IMR-90 (cell line): ENCODE measurements around the gene MYL6. TPM values are rescaled to one million over a fixed set of nuclear protein-coding genes. Genes with fewer than 3 reads are reported as not detected.

ENCODE experiments used
- ATAC-seq: fragments of 200-7000 bp; cut with Tn5 transposase; 2 replicates; pipeline ENCODE4 v1.9.1; 2020; ENCODE audit warnings: low read depth, mild to moderate bottlenecking, moderate library complexity
- BruUV-seq: library from RNA; stranded (reverse); fragments of 400-500 nt; replicated peaks from 2 replicates; lab custom pipeline; 2021; lab: Mats Ljungman, UMichigan
- CTCF ChIA-PET: fragments of 300-600 bp; formaldehyde crosslinking; extraction: SDS; loops from one replicate; lab custom pipeline; 2021; ENCODE audit warnings: antibody characterized with exemption; lab: Yijun Ruan, JAX
- POLR2A ChIA-PET: fragments of 300-600 bp; sonication (Branson Sonifier 250); formaldehyde crosslinking; loops from one replicate; lab custom pipeline; 2022; ENCODE audit warnings: antibody characterized with exemption; ENCODE audit not compliant: unreplicated experiment; lab: Charles Lee
- DNase-seq: peaks from one replicate; pipeline ENCODE4 v3.0.0; 2013
- H2AFZ ChIP-seq: replicated peaks from 2 replicates; pipeline ENCODE3; 2013; ENCODE audit warnings: low read length, mild to moderate bottlenecking; ENCODE audit not compliant: poor library complexity
- H2AK5ac ChIP-seq: 2 replicates; pipeline ENCODE4 v1.6.1; 2013; ENCODE audit warnings: low read depth, low read length, inconsistent platforms
- H2AK9ac ChIP-seq: replicated peaks from 2 replicates; pipeline ENCODE3; 2013; ENCODE audit warnings: mild to moderate bottlenecking, low read depth, low read length, moderate library complexity; ENCODE audit not compliant: poor library complexity
- H2BK120ac ChIP-seq: 2 replicates; pipeline ENCODE4 v1.6.1; 2013; ENCODE audit warnings: low read depth, low read length, inconsistent platforms
- H2BK15ac ChIP-seq: 3 replicates; pipeline ENCODE4 v1.6.1; 2013; ENCODE audit warnings: low read depth, low read length, inconsistent platforms
- H2BK20ac ChIP-seq: 2 replicates; pipeline ENCODE4 v1.6.1; 2013; ENCODE audit warnings: low read depth, mild to moderate bottlenecking, inconsistent platforms, low read length, moderate library complexity
- H2BK5ac ChIP-seq: 2 replicates; pipeline ENCODE4 v1.6.1; 2013; ENCODE audit warnings: mild to moderate bottlenecking, low read depth, low read length, inconsistent platforms; ENCODE audit not compliant: poor library complexity, severe bottlenecking
- H3K14ac ChIP-seq: replicated peaks from 2 replicates; pipeline ENCODE4 v1.6.1; 2013; ENCODE audit warnings: low read depth, low read length, inconsistent platforms
- H3K18ac ChIP-seq: 2 replicates; pipeline ENCODE4 v1.6.1; 2013; ENCODE audit warnings: low read depth, low read length, control low read depth
- H3K23ac ChIP-seq: 2 replicates; pipeline ENCODE4 v1.6.1; 2013; ENCODE audit warnings: low read depth, low read length, inconsistent platforms
- H3K27ac ChIP-seq: 2 replicates; pipeline ENCODE4 v1.5.1; 2013; ENCODE audit warnings: mild to moderate bottlenecking, control low read depth, low read length; ENCODE audit not compliant: insufficient read depth
- H3K27me3 ChIP-seq: 2 replicates; pipeline ENCODE4 v1.6.1; 2013; ENCODE audit warnings: low read length; ENCODE audit not compliant: control insufficient read depth, insufficient read depth
- H3K36me3 ChIP-seq: 2 replicates; pipeline ENCODE4 v1.6.1; 2013; ENCODE audit warnings: low read length, mixed read lengths; ENCODE audit not compliant: control insufficient read depth, insufficient read depth
- H3K4ac ChIP-seq: 2 replicates; pipeline ENCODE4 v1.6.1; 2013; ENCODE audit warnings: low read depth, low read length, inconsistent platforms
- H3K4me1 ChIP-seq: 2 replicates; pipeline ENCODE4 v1.6.1; 2013; ENCODE audit warnings: low read length, mixed read lengths; ENCODE audit not compliant: control insufficient read depth, insufficient read depth
- H3K4me2 ChIP-seq: 2 replicates; pipeline ENCODE4 v1.6.1; 2013; ENCODE audit warnings: low read depth, mild to moderate bottlenecking, control low read depth, low read length, moderate library complexity
- H3K4me3 ChIP-seq: 2 replicates; pipeline ENCODE4 v1.5.1; 2013; ENCODE audit warnings: low read depth, mild to moderate bottlenecking, control low read depth, low read length, moderate library complexity; ENCODE audit not compliant: insufficient read depth
- H3K56ac ChIP-seq: 2 replicates; pipeline ENCODE4 v1.6.1; 2013; ENCODE audit warnings: low read length, inconsistent platforms; ENCODE audit not compliant: insufficient read depth; ENCODE audit errors: extremely low read depth
- H3K79me1 ChIP-seq, 2 experiments: 2 replicates each; pipeline ENCODE4 v1.6.1; 2013; ENCODE audit warnings: low read length in 2 of 2, inconsistent platforms in 1 of 2, low read depth in 1 of 2
- H3K9ac ChIP-seq: 2 replicates; pipeline ENCODE4 v1.6.1; 2013; ENCODE audit warnings: low read depth, low read length, control low read depth
- H3K9me1 ChIP-seq: 2 replicates; pipeline ENCODE4 v1.6.1; 2013; ENCODE audit warnings: low read length, inconsistent platforms; ENCODE audit not compliant: insufficient read depth
- H3K9me3 ChIP-seq: 2 replicates; pipeline ENCODE4 v1.6.1; 2013; ENCODE audit warnings: low read length; ENCODE audit not compliant: control insufficient read depth, insufficient read depth
- H4K20me1 ChIP-seq: 2 replicates; pipeline ENCODE4 v1.6.1; 2013; ENCODE audit warnings: low read length, inconsistent platforms; ENCODE audit not compliant: insufficient read depth
- H4K5ac ChIP-seq: 2 replicates; pipeline ENCODE4 v1.6.1; 2013; ENCODE audit warnings: mild to moderate bottlenecking, low read depth, low read length, control low read depth
- H4K8ac ChIP-seq, 2 experiments: 2 replicates each; pipeline ENCODE4 v1.6.1; 2013; ENCODE audit warnings: low read depth in 2 of 2, low read length in 2 of 2, control low read depth in 1 of 2, inconsistent platforms in 1 of 2
- H4K91ac ChIP-seq: 2 replicates; pipeline ENCODE4 v1.6.1; 2013; ENCODE audit warnings: low read depth, low read length, inconsistent platforms; ENCODE audit not compliant: insufficient read depth
- BHLHE40 ChIP-seq: fragments of 150-350 bp; IDR thresholded peaks from 2 replicates; pipeline ENCODE4 v1.6.1; 2016; ENCODE audit warnings: mild to moderate bottlenecking, low read depth, low read length
- CEBPB ChIP-seq: IDR thresholded peaks from 2 replicates; pipeline ENCODE4 v1.6.1; 2012; ENCODE audit warnings: low read depth, low read length, improper control_type of control experiment
- CHD1 ChIP-seq: IDR thresholded peaks from 2 replicates; pipeline ENCODE4 v1.6.1; 2012; ENCODE audit warnings: low read depth, low read length, improper control_type of control experiment
- CTCF ChIP-seq: conservative IDR thresholded peaks from 2 replicates; pipeline ENCODE4 v1.5.1; 2012; ENCODE audit warnings: mild to moderate bottlenecking, low read depth, low read length, improper control_type of control experiment
- ELK1 ChIP-seq: fragments of 150-350 bp; IDR thresholded peaks from 2 replicates; pipeline ENCODE4 v1.6.1; 2016; ENCODE audit warnings: low read depth, mild to moderate bottlenecking, low read length, moderate library complexity, borderline replicate concordance
- FOS ChIP-seq: fragments of 150-350 bp; IDR thresholded peaks from 2 replicates; pipeline ENCODE4 v1.6.1; 2016; ENCODE audit warnings: low read depth, low read length
- MAFK ChIP-seq: IDR thresholded peaks from 2 replicates; pipeline ENCODE4 v1.6.1; 2012; ENCODE audit warnings: low read depth, low read length, improper control_type of control experiment
- MAZ ChIP-seq: IDR thresholded peaks from 2 replicates; pipeline ENCODE4 v1.6.1; 2012; ENCODE audit warnings: low read depth, mild to moderate bottlenecking, low read length, improper control_type of control experiment, moderate library complexity, borderline replicate concordance
- MXI1 ChIP-seq: IDR thresholded peaks from 2 replicates; pipeline ENCODE4 v1.6.1; 2012; ENCODE audit warnings: low read depth, mild to moderate bottlenecking, low read length, moderate library complexity, borderline replicate concordance
- NFE2L2 ChIP-seq: fragments of 150-350 bp; IDR thresholded peaks from 2 replicates; pipeline ENCODE4 v1.6.1; 2016; ENCODE audit warnings: low read depth, mild to moderate bottlenecking, low read length
- POLR2A ChIP-seq: IDR thresholded peaks from 2 replicates; pipeline ENCODE4 v1.6.1; 2012; ENCODE audit warnings: mild to moderate bottlenecking, low read depth, low read length
- RAD21 ChIP-seq: IDR thresholded peaks from 2 replicates; pipeline ENCODE4 v1.6.1; 2012; ENCODE audit warnings: low read length, improper control_type of control experiment
- RCOR1 ChIP-seq: IDR thresholded peaks from 2 replicates; pipeline ENCODE4 v1.6.1; 2012; ENCODE audit warnings: mild to moderate bottlenecking, low read length, improper control_type of control experiment; ENCODE audit not compliant: insufficient replicate concordance
- whole genome bisulfite sequencing, 2 experiments: methylation state at CpG; one replicate each; pipeline versions ENCODE4 v1.1.5 to v1.1.7; 2013; ENCODE audit warnings: missing lambda C conversion rate in 2 of 2; ENCODE audit not compliant: insufficient read length in 1 of 2; ENCODE audit errors: extremely low coverage in 2 of 2; 5-methylcytosine and 5-hydroxymethylcytosine counted together
- dilution Hi-C: fragments of 300-500 bp; cut with HindIII; formaldehyde crosslinking; loops from one replicate; pipeline ENCODE4 v1.14.3; 2018; ENCODE audit warnings: low sequenced_read_pairs; ENCODE audit not compliant: unreplicated experiment
- in situ Hi-C: fragments of 300-500 bp; cut with MboI; formaldehyde crosslinking; loops from 3 replicates; pipeline ENCODE4 v1.14.3; 2019; ENCODE audit warnings: low sequenced_read_pairs, inconsistent platforms, mixed read lengths
- intact Hi-C: fragments of 100-400 bp; cut with micrococcal nuclease; formaldehyde crosslinking; loops from 2 replicates; pipeline ENCODE4 v1.10.0; 2022
- polyA plus RNA-seq, 3 experiments: library from polyadenylated mRNA; depleted of rRNA; stranded (reverse); fragments of >200 nt; gene quantifications; 2 replicates each; pipeline ENCODE4 v1.2.3, GENCODE V29; 2012; ENCODE audit warnings: low replicate concordance in 1 of 3
- total RNA-seq: library from RNA; depleted of rRNA; stranded (reverse); fragments of >200 nt; gene quantifications from 2 replicates; pipeline ENCODE4 v1.2.3, GENCODE V29; 2012

MYL6 gene
- total and polyA plus RNA-seq, 2 of the 4 experiments (the other 2 are of a cell fraction): 4,816 to 6,979 TPM

- Histone ChIP-seq H4K20me1 (no peaks in the 10 kb centered on the region; the same call in 1 of the 2 replicates), H3K9me3 (no peaks in the 10 kb centered on the region), H3K23ac (no peak overlapping the region), H3K36me3 (peaks cover 70% of the 10 kb centered on the region), H3K79me1 (peaks cover 15 to 27% of the 10 kb centered on the region in 2 experiments; a peak in 3 of 4 replicates), H2AK9ac (peak overlapping the region; percentile 61), H3K9ac (no peak overlapping the region), H2AK5ac (no peak overlapping the region), H3K4ac (no peak overlapping the region), H3K14ac (no peak overlapping the region), H3K4me1 (no peaks in the 10 kb centered on the region), H2BK120ac (no peak overlapping the region), H3K18ac (no peak overlapping the region), H4K91ac (no peak overlapping the region), H3K4me3 (no peak overlapping the region), H4K5ac (no peak overlapping the region), H3K4me2 (no peak overlapping the region), H2BK15ac (no peak overlapping the region), H3K56ac (no peak overlapping the region), H3K27ac (no peak overlapping the region), H3K9me1 (peaks cover 7% of the 10 kb centered on the region; the same call in 1 of the 2 replicates), H2BK20ac (no peak overlapping the region), H2BK5ac (no peak overlapping the region), H3K27me3 (no peaks in the 10 kb centered on the region), H4K8ac (no peak overlapping the region), H2AFZ (no peak overlapping the region)
- ChIA-PET CTCF (no interaction called here), POLR2A (interaction anchor here (0.7 kb wide), 1 partner anchor 31 kb away, joined by 3 read pairs; no protein-coding TSS in a partner anchor)
- TSS peak; percentile 83 for BruUV-seq
- in situ Hi-C loops (no loop called here), intact Hi-C loops (no loop called here), dilution Hi-C loops (no loop called here)
- no peak for ATAC-seq
- TF ChIP-seq RCOR1 (no peak), CTCF (no peak), ELK1 (no peak), MAZ (no peak), RAD21 (no peak), FOS (no peak), CEBPB (no peak), MAFK (no peak), MXI1 (no peak), BHLHE40 (no peak), CHD1 (no peak), POLR2A (no peak), NFE2L2 (no peak)
- no peak for DNase-seq
- WGBS, 2 experiments: 100% methylated on average over 1 of the region's 14 CpGs; no CpG with 5 or more reads in 1 of the 2 experiments
Measured at GRCh38 chr12:56137853-56138571, 20.1 kb upstream of the MYL6 start.
